Measurements from ENCODE around the gene TBX18. TPM values are rescaled to one million over a fixed set of nuclear protein-coding genes. Genes with fewer than 3 reads are reported as not detected.

Gene TBX18
- total RNA-seq, 1 experiment from 2014 or later = not detected

DNA sequence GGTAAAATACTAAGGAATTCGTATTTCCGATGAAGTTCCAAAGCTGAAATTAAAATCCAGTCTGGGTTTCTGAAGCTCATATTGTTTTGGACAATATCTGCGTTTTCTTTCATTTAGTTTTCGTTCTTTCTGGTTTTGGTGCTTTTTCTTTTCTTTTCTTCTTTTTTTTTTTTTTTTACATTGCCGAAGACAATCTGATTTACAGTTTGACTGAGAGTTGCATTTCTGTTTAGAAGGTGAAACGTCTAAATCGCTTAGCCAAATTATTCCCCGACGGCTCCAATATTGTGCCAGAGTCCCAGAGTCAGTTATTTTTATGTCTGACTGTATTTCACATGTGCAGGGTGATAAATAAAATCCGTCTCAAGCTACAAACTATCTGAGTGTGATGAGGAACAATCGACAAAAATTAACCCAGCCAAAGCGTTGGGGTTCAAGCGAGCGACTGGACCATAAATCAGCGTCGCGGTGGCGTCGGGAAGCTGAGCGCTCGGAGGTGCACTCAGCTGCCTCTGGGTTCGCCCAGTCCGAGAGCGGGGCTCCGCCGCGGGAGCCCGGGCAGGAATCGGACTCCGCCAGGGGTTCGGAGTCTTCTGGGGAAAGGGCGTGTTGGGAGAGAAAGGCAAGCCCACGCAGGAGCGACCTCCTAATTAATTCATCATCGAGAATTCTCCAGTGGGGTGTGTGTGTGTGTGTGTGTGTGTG, 8.2 kb upstream of the TBX18 start:
- no peak overlapping the region for H2BK5ac ChIP-seq (ENCODE audit: insufficient read length, low read length)
- H3K4ac ChIP-seq (ENCODE audit: low read depth, low read length) = no peak overlapping the region
- TF ChIP-seq CTCF (conservative IDR thresholded peaks at IDR 0.05) = no peak
- no peak overlapping the region for H2BK12ac ChIP-seq (ENCODE audit: insufficient read length, low read depth, low read length)
- H3T11ph ChIP-seq (ENCODE audit: low read length) = no peak overlapping the region
- peak; percentile 44 for DNase-seq
- Mint-ChIP-seq H3K27ac (no peak overlapping the region), H3K4me3 (peak overlapping the region; percentile 51 to 84), H3K27me3 (ENCODE audit: low read depth) (peaks cover 100% of the 10 kb centered on the region), H3K36me3 (ENCODE audit: insufficient read depth in 1 of 3, low read depth in 3 of 3) (no peaks in the 10 kb centered on the region), H3K9me3 (peaks cover 0 to 12% of the 10 kb centered on the region in 2 experiments; a peak in 1 of 5 replicates), H3K4me1 (peaks cover 18 to 33% of the 10 kb centered on the region in 2 experiments)
- no peak overlapping the region for H2BK120ac ChIP-seq (ENCODE audit: low read depth, low read length, poor library complexity, severe bottlenecking)
- H2AK5ac ChIP-seq (ENCODE audit: insufficient read length, low read length) = no peak overlapping the region
- WGBS (ENCODE audit: extremely low coverage, insufficient read length, low lambda C conversion rate) = no CpG with 5 or more reads among the region's 35 CpGs
- no peaks in the 10 kb centered on the region for H3K79me1 ChIP-seq (ENCODE audit: insufficient read depth, low read depth, low read length, poor library complexity, severe bottlenecking)
- H4K20me1 ChIP-seq (ENCODE audit: control insufficient read depth, insufficient read depth, insufficient read length) = no peaks in the 10 kb centered on the region
- no peak overlapping the region for H3K23ac ChIP-seq (ENCODE audit: insufficient read length, low read depth, low read length)
- H3K56ac ChIP-seq (ENCODE audit: insufficient read length, low read depth, low read length) = no peak overlapping the region
- H3K9ac ChIP-seq (ENCODE audit: extremely low read depth, insufficient read length, low read length) = no peak overlapping the region
- no peak overlapping the region for H2AFZ ChIP-seq (ENCODE audit: low read length)
- H3K27ac ChIP-seq (ENCODE audit: insufficient read length, low read depth, low read length) = no peak overlapping the region
- H4K91ac ChIP-seq (ENCODE audit: insufficient read length, low read depth, low read length) = no peak overlapping the region
- no peak overlapping the region for H2BK20ac ChIP-seq (ENCODE audit: low read depth, low read length, poor library complexity, severe bottlenecking)
- H3K14ac ChIP-seq (ENCODE audit: insufficient read depth, low read length) = no peak overlapping the region
- H4K5ac ChIP-seq (ENCODE audit: insufficient read length, low read depth, low read length) = no peak overlapping the region
- no peak overlapping the region for H2BK15ac ChIP-seq (ENCODE audit: low read depth, low read length)
- H3K4me1 ChIP-seq (ENCODE audit: insufficient read depth, low read length) = no peaks in the 10 kb centered on the region; the same call in 1 of the 2 replicates
- peaks cover 16% of the 10 kb centered on the region for H3K23me2 ChIP-seq (ENCODE audit: insufficient read length, low read depth, low read length, poor library complexity, severe bottlenecking)
- H3K27me3 ChIP-seq (ENCODE audit: insufficient read depth, low read length) = peaks cover 60% of the 10 kb centered on the region
- peak overlapping the region; percentile 80 for H3K4me2 ChIP-seq (ENCODE audit: insufficient read depth, insufficient read length, low read length)
- H4K8ac ChIP-seq (replicated peaks; ENCODE audit: insufficient read length, low read depth, low read length) = no peak overlapping the region
- no peak overlapping the region for H3K18ac ChIP-seq (ENCODE audit: insufficient read length, low read depth, low read length)
- H3K79me2 ChIP-seq (ENCODE audit: insufficient read depth, low read length) = no peaks in the 10 kb centered on the region
- no peaks in the 10 kb centered on the region for H3K9me3 ChIP-seq (ENCODE audit: control insufficient read depth, low read depth, low read length)

All from H9 (cell line).